ENCODE data around the gene SLC28A1. TPM values are rescaled to one million over a fixed set of nuclear protein-coding genes. Genes with fewer than 3 reads are reported as not detected.

Gene SLC28A1
- total and polyA plus RNA-seq, 2 experiments from 2014 or later, result not detected

DNA sequence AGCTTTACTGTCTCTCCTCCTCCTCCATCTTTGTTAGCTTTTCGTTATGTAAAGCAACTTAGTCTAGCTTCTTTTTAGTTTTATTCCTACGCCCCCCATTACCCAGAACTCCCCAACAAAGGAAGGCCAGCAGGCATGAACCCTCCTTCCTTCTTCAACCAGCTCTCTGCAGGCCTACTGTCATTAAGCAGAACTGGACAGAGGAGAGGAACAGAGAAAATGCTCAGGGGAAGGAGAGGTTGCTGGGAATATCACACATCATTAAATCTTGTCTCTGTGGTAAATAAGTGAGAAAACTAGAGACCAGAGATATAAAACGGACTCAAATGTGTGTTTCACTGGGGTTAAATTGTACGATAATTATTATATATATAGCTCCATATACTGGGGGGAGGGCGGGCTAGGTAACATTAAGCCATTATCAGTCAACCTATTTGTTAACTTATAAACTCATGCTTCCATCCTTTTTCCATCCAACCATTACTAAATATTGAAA is 19.3 kb upstream of the SLC28A1 start:
- H3F3A ChIP-seq (ENCODE audit: insufficient read depth), result no peaks in the 10 kb centered on the region
- in situ Hi-C loops (cut with MboI), result no loop called here
- H3K4me2 ChIP-seq (ENCODE audit: unreplicated experiment), result no peak overlapping the region
- H3K36me3 ChIP-seq (ENCODE audit: low read depth), result no peaks in the 10 kb centered on the region
- H3K4me1 ChIP-seq (ENCODE audit: insufficient read depth), result no peaks in the 10 kb centered on the region
- no peak overlapping the region for H3K27ac ChIP-seq
- H3K9ac ChIP-seq, result no peak overlapping the region
- no peak for TF ChIP-seq EZH2 (IDR thresholded peaks at IDR 0.05; ENCODE audit: insufficient read depth, poor library complexity, severe bottlenecking)
- TF ChIP-seq EZH2phosphoT487 (IDR thresholded peaks at IDR 0.05; ENCODE audit: insufficient read depth, low read depth), result no peak
- H3K9me3 ChIP-seq (ENCODE audit: low read depth), result no peaks in the 10 kb centered on the region
- no peak overlapping the region for H2AFZ ChIP-seq
- WGBS, 2 experiments (ENCODE audit: low coverage in 1 of 2, low lambda C conversion rate in 2 of 2, missing lambda C conversion rate in 2 of 2), result 68 to 77% methylated on average over 5 of the region's 5 CpGs
- H3K9me2 ChIP-seq (ENCODE audit: insufficient read depth), result no peaks in the 10 kb centered on the region
- H3K79me2 ChIP-seq (ENCODE audit: insufficient read depth), result no peaks in the 10 kb centered on the region
- no peak overlapping the region for H3K4me3 ChIP-seq
- no peaks in the 10 kb centered on the region for H4K20me1 ChIP-seq (ENCODE audit: insufficient read depth)
- no peak for DNase-seq
- H3K27me3 ChIP-seq (replicated peaks; ENCODE audit: insufficient read depth), result no peaks in the 10 kb centered on the region

DNA sequence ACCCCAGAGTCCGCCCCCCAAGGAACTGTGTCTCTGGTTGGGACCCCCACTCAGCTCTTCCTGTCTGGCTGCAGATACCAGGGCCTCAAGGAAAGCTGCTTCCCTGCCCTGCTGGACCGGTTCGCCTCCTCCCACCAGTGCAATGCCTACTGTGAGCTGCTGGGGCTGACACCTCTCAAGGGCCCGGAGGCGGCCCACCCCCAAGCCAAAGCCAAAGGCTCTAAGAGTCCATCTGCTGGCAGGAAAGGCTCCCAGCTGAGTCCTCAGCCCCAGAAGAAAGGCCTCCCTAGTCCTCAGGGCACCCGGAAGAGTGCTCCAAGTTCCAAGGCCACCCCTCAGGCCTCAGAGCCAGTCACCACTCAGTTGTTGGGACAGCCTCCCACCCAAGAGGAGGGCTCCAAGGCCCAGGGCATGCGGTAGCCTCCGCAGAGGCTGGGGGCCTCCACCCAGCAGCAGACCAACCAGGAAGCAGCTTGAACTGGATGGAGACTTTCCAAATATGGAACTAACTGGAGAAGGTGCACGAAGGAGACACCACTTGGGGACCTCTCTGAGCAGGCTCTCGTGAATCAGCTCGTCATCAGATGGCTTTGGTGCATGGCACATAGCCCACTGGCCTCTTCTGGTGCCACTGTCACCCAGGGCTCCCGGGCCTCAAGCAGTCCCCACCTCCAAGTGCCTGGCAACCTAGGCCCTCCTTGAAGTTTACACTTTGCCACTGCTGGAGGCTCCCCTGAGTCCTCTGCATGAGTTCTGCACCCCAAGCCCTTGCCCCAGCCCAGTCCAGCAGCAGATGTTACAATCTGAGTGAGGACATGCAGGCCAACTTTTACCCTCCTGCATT is 16.2 kb upstream of the SLC28A1 start:
- no peak overlapping the region for H2AFZ ChIP-seq
- in situ Hi-C loops (cut with MboI), result no loop called here
- H3F3A ChIP-seq (ENCODE audit: insufficient read depth), result no peaks in the 10 kb centered on the region
- TF ChIP-seq EZH2 (IDR thresholded peaks at IDR 0.05; ENCODE audit: insufficient read depth, poor library complexity, severe bottlenecking), result no peak
- TF ChIP-seq EZH2phosphoT487 (IDR thresholded peaks at IDR 0.05; ENCODE audit: insufficient read depth, low read depth), result no peak
- DNase-seq, result no peak
- H3K9me3 ChIP-seq (ENCODE audit: low read depth), result no peaks in the 10 kb centered on the region
- no peaks in the 10 kb centered on the region for H3K9me2 ChIP-seq (ENCODE audit: insufficient read depth)
- no peaks in the 10 kb centered on the region for H3K4me1 ChIP-seq (ENCODE audit: insufficient read depth)
- no peak overlapping the region for H3K4me3 ChIP-seq
- no peak overlapping the region for H3K27ac ChIP-seq
- WGBS, 2 experiments (ENCODE audit: low coverage in 1 of 2, low lambda C conversion rate in 2 of 2, missing lambda C conversion rate in 2 of 2), result 80 to 85% methylated on average over 12 of the region's 12 CpGs
- H3K4me2 ChIP-seq (ENCODE audit: unreplicated experiment), result no peak overlapping the region
- H3K36me3 ChIP-seq (ENCODE audit: low read depth), result no peaks in the 10 kb centered on the region
- H4K20me1 ChIP-seq (ENCODE audit: insufficient read depth), result no peaks in the 10 kb centered on the region
- no peaks in the 10 kb centered on the region for H3K79me2 ChIP-seq (ENCODE audit: insufficient read depth)
- H3K27me3 ChIP-seq (replicated peaks; ENCODE audit: insufficient read depth), result no peaks in the 10 kb centered on the region
- H3K9ac ChIP-seq, result no peak overlapping the region

DNA sequence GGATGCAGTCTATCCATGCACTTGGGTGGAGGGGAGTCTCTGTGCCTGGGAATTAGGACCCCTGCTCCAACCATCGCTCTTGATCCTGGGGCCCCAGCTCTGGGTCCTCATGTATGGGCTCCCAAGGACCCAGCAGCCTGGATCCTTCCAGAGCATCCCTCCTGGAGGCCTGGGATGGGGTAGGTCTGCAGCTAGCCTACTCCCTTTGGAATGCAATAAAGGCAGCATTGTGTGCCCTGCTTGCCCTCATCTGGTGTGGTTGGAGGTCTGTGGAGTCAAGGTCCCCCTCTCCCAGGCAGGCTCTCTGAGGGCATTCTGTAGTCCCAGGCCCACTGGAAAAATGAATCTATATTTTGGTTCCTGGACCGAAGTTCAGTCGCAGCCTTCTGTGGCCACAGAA is 15.0 kb upstream of the SLC28A1 start:
- Histone ChIP-seq H3K27me3 (replicated peaks; ENCODE audit: insufficient read depth) (no peaks in the 10 kb centered on the region), H3K79me2 (ENCODE audit: insufficient read depth) (no peaks in the 10 kb centered on the region), H3K9ac (no peak overlapping the region), H3K36me3 (ENCODE audit: low read depth) (no peaks in the 10 kb centered on the region), H2AFZ (no peak overlapping the region), H3F3A (ENCODE audit: insufficient read depth) (no peaks in the 10 kb centered on the region), H3K4me1 (ENCODE audit: insufficient read depth) (no peaks in the 10 kb centered on the region), H3K9me2 (ENCODE audit: insufficient read depth) (no peaks in the 10 kb centered on the region), H3K4me3 (no peak overlapping the region), H3K27ac (no peak overlapping the region), H3K9me3 (ENCODE audit: low read depth) (no peaks in the 10 kb centered on the region), H4K20me1 (ENCODE audit: insufficient read depth) (no peaks in the 10 kb centered on the region), H3K4me2 (ENCODE audit: unreplicated experiment) (no peak overlapping the region)
- TF ChIP-seq EZH2phosphoT487 (IDR thresholded peaks at IDR 0.05; ENCODE audit: insufficient read depth, low read depth), result no peak
- TF ChIP-seq EZH2 (IDR thresholded peaks at IDR 0.05; ENCODE audit: insufficient read depth, poor library complexity, severe bottlenecking), result no peak
- WGBS, 2 experiments (ENCODE audit: low coverage in 1 of 2, low lambda C conversion rate in 2 of 2, missing lambda C conversion rate in 2 of 2), result 75 to 80% methylated on average over 3 of the region's 3 CpGs
- in situ Hi-C loops (cut with MboI), result no loop called here
- no peak for DNase-seq

DNA sequence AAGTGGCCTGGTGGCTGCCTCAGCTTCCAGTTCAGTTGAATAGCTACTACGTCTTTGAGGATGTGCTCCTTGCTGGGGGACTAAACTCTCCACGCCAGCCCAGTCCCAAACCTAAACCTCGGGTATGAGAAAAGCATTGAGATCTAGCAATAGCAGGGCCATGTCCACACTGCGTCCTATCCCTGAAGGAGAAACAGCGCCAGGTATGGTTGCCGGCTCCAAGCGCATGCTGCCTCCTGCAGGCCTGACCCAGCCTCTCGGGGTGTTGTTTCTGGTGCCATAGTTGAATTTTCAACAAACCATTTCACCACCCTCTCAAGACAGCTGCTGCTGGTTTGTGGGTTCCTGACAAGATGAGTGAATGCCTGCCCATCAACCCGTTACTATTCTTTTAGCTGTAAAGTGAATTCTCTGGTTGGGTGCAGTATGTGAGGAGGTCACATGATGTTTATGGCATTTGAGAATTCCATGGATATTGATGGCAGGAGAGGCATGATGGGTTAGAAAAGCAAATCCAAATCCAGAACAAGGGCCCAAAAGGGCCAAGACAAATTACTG is 13.0 kb upstream of the SLC28A1 start:
- TF ChIP-seq EZH2 (IDR thresholded peaks at IDR 0.05; ENCODE audit: insufficient read depth, poor library complexity, severe bottlenecking) (no peak), EZH2phosphoT487 (IDR thresholded peaks at IDR 0.05; ENCODE audit: insufficient read depth, low read depth) (no peak)
- no peaks in the 10 kb centered on the region for H3K36me3 ChIP-seq (ENCODE audit: low read depth)
- no peaks in the 10 kb centered on the region for H3K9me2 ChIP-seq (ENCODE audit: insufficient read depth)
- H4K20me1 ChIP-seq (ENCODE audit: insufficient read depth), result no peaks in the 10 kb centered on the region
- DNase-seq, result no peak
- no peaks in the 10 kb centered on the region for H3K27me3 ChIP-seq (replicated peaks; ENCODE audit: insufficient read depth)
- no peaks in the 10 kb centered on the region for H3K79me2 ChIP-seq (ENCODE audit: insufficient read depth)
- H3K4me3 ChIP-seq, result no peak overlapping the region
- WGBS, 2 experiments (ENCODE audit: low coverage in 1 of 2, low lambda C conversion rate in 2 of 2, missing lambda C conversion rate in 2 of 2), result 82 to 84% methylated on average over 9 of the region's 9 CpGs
- in situ Hi-C loops (cut with MboI), result no loop called here
- no peaks in the 10 kb centered on the region for H3F3A ChIP-seq (ENCODE audit: insufficient read depth)
- H2AFZ ChIP-seq, result no peak overlapping the region
- no peaks in the 10 kb centered on the region for H3K9me3 ChIP-seq (ENCODE audit: low read depth)
- H3K4me1 ChIP-seq (ENCODE audit: insufficient read depth), result no peaks in the 10 kb centered on the region
- H3K4me2 ChIP-seq (ENCODE audit: unreplicated experiment), result no peak overlapping the region
- H3K27ac ChIP-seq, result no peak overlapping the region
- H3K9ac ChIP-seq, result no peak overlapping the region

Data from GM23248 (cell line).